Naive thymus-derived CD4-positive, alpha-beta T cell (primary cell): ENCODE data around the gene CCT7. TPM values are rescaled to one million over a fixed set of nuclear protein-coding genes. Genes with fewer than 3 reads are reported as not detected.

ENCODE experiments used
- ATAC-seq: fragments of 150-1000 bp; cut with Tn5 transposase; 2 replicates; pipeline ENCODE4 v1.10.0; 2021; ENCODE audit warnings: mild to moderate bottlenecking, moderate library complexity
- CTCF ChIA-PET: fragments of 350-600 bp; sonication (Branson Sonifier 250); formaldehyde crosslinking; loops from one replicate; lab custom pipeline; 2021; ENCODE audit warnings: antibody characterized with exemption; lab: Charles Lee
- POLR2A ChIA-PET: fragments of 350-600 bp; sonication (Branson Sonifier 250); formaldehyde crosslinking; loops from one replicate; lab custom pipeline; 2021; ENCODE audit warnings: antibody characterized with exemption, inconsistent platforms; lab: Charles Lee
- DNase-seq, 9 donors: peaks; one replicate each; pipeline versions ENCODE4 v3.0.0 to v3.0.0-alpha.2; 2020 to 2022; ENCODE audit warnings: mixed read lengths in 1 of 9
- H3K27ac ChIP-seq: one replicate; pipeline ENCODE4 v1.7.0; 2013; ENCODE audit warnings: mild to moderate bottlenecking, low read depth, low read length, moderate library complexity
- H3K27me3 ChIP-seq, 2 donors: one replicate each; pipeline ENCODE4 v1.7.0; 2013; ENCODE audit warnings: low read length in 2 of 2, mild to moderate bottlenecking in 2 of 2, moderate library complexity in 2 of 2; ENCODE audit not compliant: control insufficient read depth in 2 of 2, insufficient read depth in 2 of 2
- H3K36me3 ChIP-seq, 3 experiments: 1 replicate in 2 of 3; 2 replicates in 1 of 3; pipeline ENCODE4 v1.7.0; 2013; ENCODE audit warnings: low read length in 3 of 3, mild to moderate bottlenecking in 3 of 3, moderate library complexity in 1 of 3; ENCODE audit not compliant: insufficient read depth in 3 of 3, control insufficient read depth in 2 of 3
- H3K4me1 ChIP-seq, 2 donors: one replicate each; pipeline ENCODE4 v1.7.0; 2013; ENCODE audit warnings: low read length in 2 of 2, mild to moderate bottlenecking in 2 of 2, moderate library complexity in 1 of 2; ENCODE audit not compliant: control insufficient read depth in 2 of 2, insufficient read depth in 2 of 2
- H3K4me3 ChIP-seq: 2 replicates; pipeline ENCODE4 v1.7.0; 2013; ENCODE audit warnings: mild to moderate bottlenecking, low read length
- H3K9me3 ChIP-seq, 3 experiments: 1 replicate in 2 of 3; 2 replicates in 1 of 3; pipeline ENCODE4 v1.7.0; 2013; ENCODE audit warnings: low read length in 3 of 3; ENCODE audit not compliant: control insufficient read depth in 2 of 3
- H3K27ac Mint-ChIP-seq, 9 donors: one replicate each; pipeline ENCODE4 v1.8.0; 2020 to 2022; ENCODE audit warnings: mixed read lengths in 9 of 9, mild to moderate bottlenecking in 8 of 9, moderate library complexity in 5 of 9, inconsistent platforms in 2 of 9
- H3K27me3 Mint-ChIP-seq, 5 donors: one replicate each; pipeline ENCODE4 v1.8.0; 2021 to 2022; ENCODE audit warnings: mixed read lengths in 5 of 5, mild to moderate bottlenecking in 1 of 5
- H3K36me3 Mint-ChIP-seq, 5 donors: one replicate each; pipeline ENCODE4 v1.8.0; 2020 to 2022; ENCODE audit warnings: mixed read lengths in 5 of 5, mild to moderate bottlenecking in 3 of 5, inconsistent platforms in 1 of 5
- H3K4me1 Mint-ChIP-seq, 7 donors: one replicate each; pipeline ENCODE4 v1.8.0; 2020 to 2022; ENCODE audit warnings: mixed read lengths in 7 of 7, mild to moderate bottlenecking in 3 of 7, inconsistent platforms in 1 of 7
- H3K4me3 Mint-ChIP-seq, 10 donors: one replicate each; pipeline ENCODE4 v1.8.0; 2020 to 2022; ENCODE audit warnings: mild to moderate bottlenecking in 10 of 10, mixed read lengths in 10 of 10, moderate library complexity in 6 of 10, inconsistent platforms in 2 of 10
- H3K9me3 Mint-ChIP-seq, 11 donors: one replicate each; pipeline ENCODE4 v1.8.0; 2020 to 2022; ENCODE audit warnings: mixed read lengths in 11 of 11, mild to moderate bottlenecking in 4 of 11, inconsistent platforms in 1 of 11, moderate library complexity in 1 of 11
- intact Hi-C, 2 donors: fragments of 100-400 bp; cut with micrococcal nuclease; formaldehyde crosslinking; loops; one replicate each; pipeline ENCODE4 v1.15.1; 2023
- polyA plus RNA-seq, 2 donors: library from polyadenylated mRNA; unstranded; fragments of 300-500 nt; fragmentation: Illumina TruSeq; gene quantifications; one replicate each; pipeline ENCODE4 v1.2.3, GENCODE V29; 2021
- total RNA-seq, 6 experiments: library from RNA in 5 of 6; stranded (reverse) in 5 of 6; gene quantifications; 1 replicate in 5 of 6; 2 replicates in 1 of 6; pipeline ENCODE4 v1.2.3 and lab custom pipeline; 2021 to 2026

The CCT7 gene
- total and polyA plus RNA-seq, 7 experiments from 2014 or later = 118 to 322 (median 185) TPM

DNA sequence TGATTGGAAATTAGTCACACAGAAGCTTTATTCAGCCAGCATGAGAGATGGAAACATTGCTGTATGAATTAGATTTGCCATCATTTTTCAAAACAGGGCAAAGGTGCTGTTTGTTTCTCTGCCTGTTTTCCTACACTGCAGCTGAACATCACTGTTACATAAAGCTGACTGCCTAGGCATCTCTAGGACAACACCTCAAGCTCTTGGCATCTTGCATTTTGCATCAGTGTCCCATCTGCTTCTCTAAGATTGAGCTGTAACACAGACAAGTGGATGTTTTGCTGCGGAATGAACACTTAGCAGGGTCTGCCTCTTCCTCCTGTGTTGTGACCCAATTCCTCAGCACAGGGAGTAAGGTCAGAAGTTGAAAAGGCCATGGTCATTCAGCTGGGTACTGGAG, 4.9 kb downstream of the CCT7 start:
- Histone ChIP-seq H3K36me3 (peaks cover 11 to 48% (median 16%) of the 10 kb centered on the region in 3 experiments), H3K9me3 (no peaks in the 10 kb centered on the region), H3K4me3 (no peak overlapping the region), H3K4me1 (peaks cover 10 to 11% of the 10 kb centered on the region in 2 donors), H3K27me3 (no peaks in the 10 kb centered on the region), H3K27ac (no peak overlapping the region)
- no peaks in the 10 kb centered on the region for H3K27me3 Mint-ChIP-seq
- ATAC-seq (no peak), DNase-seq (no peak)
- ChIA-PET POLR2A (no interaction called here), CTCF (no interaction called here)
- peaks cover 25 to 45% (median 43%) of the 10 kb centered on the region in 7 donors for H3K4me1 Mint-ChIP-seq
- H3K36me3 Mint-ChIP-seq = peaks cover 0 to 12% (median under 1%) of the 10 kb centered on the region in 5 donors
- peak overlapping the region in 3 of 9 donors; percentile 41 to 86 (median 81) for H3K27ac Mint-ChIP-seq
- H3K9me3 Mint-ChIP-seq = no peaks in the 10 kb centered on the region
- no peak overlapping the region for H3K4me3 Mint-ChIP-seq
- intact Hi-C loops = loop anchor here (10.0 kb wide), 7 partner anchors 546 to 1606 kb away; partner anchors contain the start of genes C2orf78 (in 1 of the 2), CCDC142 (in 1 of the 2), DUSP11 (in 1 of the 2) and HK2 (in 1 of the 2)

DNA sequence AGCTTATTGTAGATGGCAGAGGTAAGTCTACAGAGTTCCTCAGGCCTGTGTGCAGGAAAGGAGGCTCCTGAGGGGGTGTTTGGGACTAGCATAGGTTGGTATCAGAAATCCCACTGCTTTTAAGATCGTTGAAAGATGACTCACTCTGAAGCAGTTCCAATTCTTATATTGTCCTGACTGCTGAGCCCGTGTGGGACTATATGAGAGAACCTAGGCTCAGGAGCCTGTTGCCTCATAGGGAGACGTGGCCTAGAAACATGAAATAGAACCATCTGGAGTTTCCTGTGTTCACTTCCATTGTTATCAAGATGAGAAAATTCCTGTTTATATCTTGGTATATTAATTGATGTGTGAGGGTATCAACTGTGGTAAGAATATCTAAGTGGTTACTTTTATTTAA, 5.7 kb downstream of the CCT7 start:
- Histone ChIP-seq H3K27me3 (no peaks in the 10 kb centered on the region), H3K9me3 (no peaks in the 10 kb centered on the region), H3K4me1 (peaks cover 10 to 11% of the 10 kb centered on the region in 2 donors), H3K4me3 (no peak overlapping the region), H3K36me3 (peaks cover 14 to 56% (median 24%) of the 10 kb centered on the region in 3 experiments), H3K27ac (no peak overlapping the region)
- POLR2A ChIA-PET = interaction anchor here (1.0 kb wide), 1 partner anchor 169 kb away, joined by 3 read pairs; no protein-coding TSS in a partner anchor
- H3K27me3 Mint-ChIP-seq = no peaks in the 10 kb centered on the region
- ATAC-seq = no peak
- H3K9me3 Mint-ChIP-seq = no peaks in the 10 kb centered on the region
- H3K4me3 Mint-ChIP-seq = no peak overlapping the region
- no peak for DNase-seq
- peaks cover 0 to 19% (median 7%) of the 10 kb centered on the region in 5 donors for H3K36me3 Mint-ChIP-seq
- H3K4me1 Mint-ChIP-seq = peaks cover 23 to 50% (median 42%) of the 10 kb centered on the region in 7 donors
- H3K27ac Mint-ChIP-seq = peak overlapping the region in 2 of 9 donors; percentile 8 to 86
- intact Hi-C loops = loop anchor here (10.0 kb wide), 7 partner anchors 545 to 1605 kb away; partner anchors contain the start of genes C2orf78 (in 1 of the 2), CCDC142 (in 1 of the 2), DUSP11 (in 1 of the 2) and HK2 (in 1 of the 2)
- CTCF ChIA-PET = interaction anchor here (0.7 kb wide), 1 partner anchor 609 kb away, joined by 3 read pairs; no protein-coding TSS in a partner anchor

DNA sequence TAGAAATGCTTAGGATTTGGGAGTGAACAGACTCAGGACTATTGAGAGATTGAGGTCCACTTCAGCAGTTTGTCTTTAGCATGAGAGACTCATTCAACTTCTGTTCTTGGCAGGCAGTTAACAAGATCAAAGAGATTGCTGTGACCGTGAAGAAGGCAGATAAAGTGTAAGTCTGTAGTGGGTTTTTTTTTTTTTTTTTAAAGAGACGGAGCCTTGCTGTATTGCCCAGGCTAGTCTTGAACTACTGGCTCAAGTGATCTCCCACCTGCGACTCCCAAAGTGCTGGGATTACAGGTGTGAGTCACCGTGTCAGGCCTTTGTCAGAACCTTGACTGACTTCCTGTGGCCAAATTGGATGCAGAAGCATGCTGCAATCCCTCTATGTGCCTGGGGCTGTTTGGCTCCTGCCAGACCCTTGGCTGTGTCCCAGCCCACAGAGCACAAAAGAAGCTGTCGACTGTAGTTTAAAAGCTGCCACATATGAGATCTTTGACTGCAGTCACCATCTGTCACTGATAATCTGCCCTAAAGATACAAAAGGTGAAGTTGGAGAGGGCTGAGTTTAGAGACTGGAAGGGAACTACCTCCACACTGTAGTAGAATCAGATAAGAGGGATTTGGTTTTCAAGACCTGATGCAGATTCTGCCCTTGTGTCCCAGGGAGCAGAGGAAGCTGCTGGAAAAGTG, 9.9 kb downstream of the CCT7 start:
- H3K27ac ChIP-seq = no peak overlapping the region
- intact Hi-C loops = no loop called here
- H3K4me3 ChIP-seq = no peak overlapping the region
- peaks cover 34 to 91% (median 50%) of the 10 kb centered on the region in 3 experiments for H3K36me3 ChIP-seq
- no peaks in the 10 kb centered on the region for H3K4me1 ChIP-seq
- Mint-ChIP-seq H3K4me1 (peaks cover 3 to 25% (median 11%) of the 10 kb centered on the region in 7 donors), H3K9me3 (no peaks in the 10 kb centered on the region), H3K36me3 (peaks cover 16 to 39% (median 21%) of the 10 kb centered on the region in 5 donors), H3K4me3 (no peak overlapping the region), H3K27ac (peak overlapping the region in 2 of 9 donors; percentile 33 to 46), H3K27me3 (no peaks in the 10 kb centered on the region)
- no peaks in the 10 kb centered on the region for H3K9me3 ChIP-seq
- DNase-seq (no peak), ATAC-seq (no peak)
- ChIA-PET POLR2A (interaction anchor here (1.2 kb wide), 1 partner anchor 9 kb away, joined by 4 read pairs; no protein-coding TSS in a partner anchor), CTCF (interaction anchor here (0.9 kb wide), 1 partner anchor 33 kb away, joined by 3 read pairs; no protein-coding TSS in a partner anchor)
- H3K27me3 ChIP-seq = no peaks in the 10 kb centered on the region

DNA sequence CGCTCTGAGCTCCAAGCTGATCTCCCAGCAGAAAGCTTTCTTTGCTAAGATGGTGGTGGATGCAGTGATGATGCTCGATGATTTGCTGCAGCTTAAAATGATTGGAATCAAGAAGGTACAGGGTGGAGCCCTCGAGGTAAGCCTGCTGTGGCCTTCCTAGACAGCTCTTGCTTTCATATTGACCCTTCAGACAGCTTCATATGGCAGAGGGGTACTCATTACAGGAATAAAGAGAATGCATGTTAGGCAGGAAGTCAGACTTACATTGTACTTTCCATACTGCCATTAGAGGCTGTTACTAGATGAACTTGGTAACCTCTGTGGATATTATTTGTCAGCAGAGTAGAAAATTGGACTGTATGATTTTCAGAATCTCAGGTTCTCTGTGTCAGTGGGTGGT, 10.5 kb downstream of the CCT7 start:
- H3K9me3 ChIP-seq = no peaks in the 10 kb centered on the region
- ATAC-seq = no peak
- H3K36me3 Mint-ChIP-seq = peaks cover 20 to 45% (median 24%) of the 10 kb centered on the region in 5 donors
- peaks cover 35 to 91% (median 56%) of the 10 kb centered on the region in 3 experiments for H3K36me3 ChIP-seq
- peaks cover 0 to 20% (median 5%) of the 10 kb centered on the region in 7 donors for H3K4me1 Mint-ChIP-seq
- CTCF ChIA-PET = interaction anchor here (0.9 kb wide), 1 partner anchor 33 kb away, joined by 3 read pairs; no protein-coding TSS in a partner anchor
- no peaks in the 10 kb centered on the region for H3K27me3 Mint-ChIP-seq
- H3K4me3 ChIP-seq = no peak overlapping the region
- DNase-seq = no peak
- no peaks in the 10 kb centered on the region for H3K4me1 ChIP-seq
- intact Hi-C loops = no loop called here
- no peak overlapping the region for H3K4me3 Mint-ChIP-seq
- H3K27ac Mint-ChIP-seq = peak overlapping the region in 3 of 9 donors; percentile 46 to 59 (median 56)
- H3K27me3 ChIP-seq = no peaks in the 10 kb centered on the region
- H3K27ac ChIP-seq = no peak overlapping the region
- POLR2A ChIA-PET = interaction anchor here (0.6 to 1.2 kb wide), 2 partner anchors 9 to 362 kb away, joined by 4 read pairs; no protein-coding TSS in a partner anchor
- no peaks in the 10 kb centered on the region for H3K9me3 Mint-ChIP-seq

DNA sequence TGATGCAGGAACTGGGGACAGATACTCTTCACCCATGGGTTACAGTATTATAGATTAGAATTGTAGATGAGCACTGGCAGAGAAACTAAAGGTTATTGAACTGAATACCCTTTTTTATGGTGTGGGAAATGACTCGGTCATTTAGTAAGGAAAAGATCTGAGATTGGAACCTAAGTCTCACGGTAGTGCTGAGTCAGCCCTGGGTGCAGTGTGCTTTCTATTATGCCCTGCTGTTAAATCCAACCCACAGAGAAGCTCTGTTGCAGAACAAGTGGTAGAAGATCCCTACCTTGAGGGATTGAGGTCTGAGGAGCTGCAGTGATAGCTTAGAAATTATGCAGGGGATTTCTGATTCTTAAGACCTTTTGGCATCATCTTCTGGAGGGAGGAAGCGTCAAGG, 12.7 kb downstream of the CCT7 start:
- peaks cover 20 to 61% (median 33%) of the 10 kb centered on the region in 5 donors for H3K36me3 Mint-ChIP-seq
- intact Hi-C loops = no loop called here

DNA sequence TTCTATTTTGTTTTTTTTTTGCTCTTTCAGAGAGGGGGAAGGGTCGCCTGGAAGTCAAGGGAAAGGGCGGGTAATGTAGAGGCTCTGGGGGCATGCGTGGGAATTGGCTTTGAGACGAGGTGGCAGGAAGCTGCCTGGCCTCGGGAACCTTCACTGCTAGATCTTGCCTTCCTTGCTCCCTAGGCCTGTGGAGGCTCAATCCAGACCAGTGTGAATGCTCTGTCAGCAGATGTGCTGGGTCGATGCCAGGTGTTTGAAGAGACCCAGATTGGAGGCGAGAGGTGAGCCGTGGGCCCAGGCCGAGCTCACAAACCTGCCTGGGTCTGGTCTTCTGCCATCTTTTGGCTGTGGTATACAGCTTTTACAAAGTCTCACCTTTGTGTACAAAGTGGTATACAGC, 15.5 kb downstream of the CCT7 start:
- intact Hi-C loops = no loop called here
- Mint-ChIP-seq H3K36me3 (peaks cover 15 to 61% (median 38%) of the 10 kb centered on the region in 5 donors), H3K4me1 (peaks cover 0 to 15% (median under 1%) of the 10 kb centered on the region in 7 donors), H3K27ac (peak overlapping the region in 3 of 9 donors; percentile 33 to 60 (median 44)), H3K27me3 (no peaks in the 10 kb centered on the region), H3K9me3 (no peaks in the 10 kb centered on the region), H3K4me3 (no peak overlapping the region)
- no peaks in the 10 kb centered on the region for H3K9me3 ChIP-seq
- no peak overlapping the region for H3K4me3 ChIP-seq
- no peak for DNase-seq
- ChIA-PET CTCF (interaction anchor here (1.7 kb wide), 1 partner anchor 14 kb away, joined by 4 read pairs; no protein-coding TSS in a partner anchor), POLR2A (interaction anchor here (0.7 to 2.2 kb wide), 3 partner anchors 15 to 19 kb away, joined by 3 to 12 read pairs (median 3); partner anchors contain the start of genes CCT7 and PRADC1)
- ATAC-seq = no peak
- no peaks in the 10 kb centered on the region for H3K27me3 ChIP-seq
- peaks cover 41 to 97% (median 47%) of the 10 kb centered on the region in 3 experiments for H3K36me3 ChIP-seq
- H3K4me1 ChIP-seq = no peaks in the 10 kb centered on the region
- H3K27ac ChIP-seq = no peak overlapping the region

More for the DNA sequence above, 12.7 kb downstream of the CCT7 start:
- Mint-ChIP-seq H3K27me3 (no peaks in the 10 kb centered on the region), H3K4me1 (peaks cover 0 to 15% (median 4%) of the 10 kb centered on the region in 7 donors), H3K9me3 (no peaks in the 10 kb centered on the region), H3K4me3 (no peak overlapping the region), H3K27ac (peak overlapping the region in 2 of 9 donors; percentile 18 to 59)
- H3K9me3 ChIP-seq = no peaks in the 10 kb centered on the region
- no peaks in the 10 kb centered on the region for H3K27me3 ChIP-seq
- ATAC-seq (no peak), DNase-seq (no peak)
- CTCF ChIA-PET = interaction anchor here (0.6 to 0.9 kb wide), 2 partner anchors 43 to 182 kb away, joined by 3 to 4 read pairs; no protein-coding TSS in a partner anchor
- H3K4me1 ChIP-seq = no peaks in the 10 kb centered on the region
- H3K4me3 ChIP-seq = no peak overlapping the region
- POLR2A ChIA-PET = interaction anchor here (0.7 kb wide), 1 partner anchor 56 kb away, joined by 6 read pairs; no protein-coding TSS in a partner anchor
- H3K36me3 ChIP-seq = peaks cover 42 to 98% (median 61%) of the 10 kb centered on the region in 3 experiments
- H3K27ac ChIP-seq = no peak overlapping the region
